Mammary epithelial cell (primary cell): Measurements from ENCODE around the gene MRPL9.

Source experiments
- CTCF ChIP-seq, 2 donors: IDR thresholded peaks in 1 of 2; conservative IDR thresholded peaks in 1 of 2; 2 replicates each; pipeline ENCODE4 v1.5.1; 2011 to 2012; ENCODE audit warnings: inconsistent platforms in 2 of 2, low read length in 2 of 2, mild to moderate bottlenecking in 2 of 2, control low read depth in 1 of 2, low read depth in 1 of 2; ENCODE audit not compliant: insufficient read depth in 1 of 2; ENCODE audit errors: extremely low read depth in 1 of 2
- EZH2 ChIP-seq: IDR thresholded peaks from 2 replicates; pipeline ENCODE4 v1.6.1; 2012; ENCODE audit warnings: low read length, inconsistent platforms, borderline replicate concordance

- TF ChIP-seq CTCF (conservative IDR thresholded peaks at IDR 0.05 in 1 of 2, IDR thresholded peaks at IDR 0.05 in 1 of 2; ENCODE audit: extremely low read depth in 1 of 2, insufficient read depth in 1 of 2, low read depth in 1 of 2, low read length in 2 of 2), result no peak
- TF ChIP-seq EZH2, result no peak
These were observed 42.1 kb downstream of the MRPL9 start, which contains the start of gene RIIAD1 for GRCh38 chr1:151720974-151721787.
